IMR-90 (cell line): ENCODE measurements around the gene GPATCH2. TPM values are rescaled to one million over a fixed set of nuclear protein-coding genes. Genes with fewer than 3 reads are reported as not detected.

Source experiments
- ATAC-seq: fragments of 200-7000 bp; cut with Tn5 transposase; 2 replicates; pipeline ENCODE4 v1.9.1; 2020; ENCODE audit warnings: low read depth, mild to moderate bottlenecking, moderate library complexity
- BruUV-seq: library from RNA; stranded (reverse); fragments of 400-500 nt; replicated peaks from 2 replicates; lab custom pipeline; 2021; lab: Mats Ljungman, UMichigan
- CTCF ChIA-PET: fragments of 300-600 bp; formaldehyde crosslinking; extraction: SDS; loops from one replicate; lab custom pipeline; 2021; ENCODE audit warnings: antibody characterized with exemption; lab: Yijun Ruan, JAX
- POLR2A ChIA-PET: fragments of 300-600 bp; sonication (Branson Sonifier 250); formaldehyde crosslinking; loops from one replicate; lab custom pipeline; 2022; ENCODE audit warnings: antibody characterized with exemption; ENCODE audit not compliant: unreplicated experiment; lab: Charles Lee
- DNase-seq: peaks from one replicate; pipeline ENCODE4 v3.0.0; 2013
- H2AFZ ChIP-seq: replicated peaks from 2 replicates; pipeline ENCODE3; 2013; ENCODE audit warnings: low read length, mild to moderate bottlenecking; ENCODE audit not compliant: poor library complexity
- H2AK5ac ChIP-seq: 2 replicates; pipeline ENCODE4 v1.6.1; 2013; ENCODE audit warnings: low read depth, low read length, inconsistent platforms
- H2AK9ac ChIP-seq: replicated peaks from 2 replicates; pipeline ENCODE3; 2013; ENCODE audit warnings: mild to moderate bottlenecking, low read depth, low read length, moderate library complexity; ENCODE audit not compliant: poor library complexity
- H2BK120ac ChIP-seq: 2 replicates; pipeline ENCODE4 v1.6.1; 2013; ENCODE audit warnings: low read depth, low read length, inconsistent platforms
- H2BK15ac ChIP-seq: 3 replicates; pipeline ENCODE4 v1.6.1; 2013; ENCODE audit warnings: low read depth, low read length, inconsistent platforms
- H2BK20ac ChIP-seq: 2 replicates; pipeline ENCODE4 v1.6.1; 2013; ENCODE audit warnings: low read depth, mild to moderate bottlenecking, inconsistent platforms, low read length, moderate library complexity
- H2BK5ac ChIP-seq: 2 replicates; pipeline ENCODE4 v1.6.1; 2013; ENCODE audit warnings: mild to moderate bottlenecking, low read depth, low read length, inconsistent platforms; ENCODE audit not compliant: poor library complexity, severe bottlenecking
- H3K14ac ChIP-seq: replicated peaks from 2 replicates; pipeline ENCODE4 v1.6.1; 2013; ENCODE audit warnings: low read depth, low read length, inconsistent platforms
- H3K18ac ChIP-seq: 2 replicates; pipeline ENCODE4 v1.6.1; 2013; ENCODE audit warnings: low read depth, low read length, control low read depth
- H3K23ac ChIP-seq: 2 replicates; pipeline ENCODE4 v1.6.1; 2013; ENCODE audit warnings: low read depth, low read length, inconsistent platforms
- H3K27ac ChIP-seq: 2 replicates; pipeline ENCODE4 v1.5.1; 2013; ENCODE audit warnings: mild to moderate bottlenecking, control low read depth, low read length; ENCODE audit not compliant: insufficient read depth
- H3K27me3 ChIP-seq: 2 replicates; pipeline ENCODE4 v1.6.1; 2013; ENCODE audit warnings: low read length; ENCODE audit not compliant: control insufficient read depth, insufficient read depth
- H3K36me3 ChIP-seq: 2 replicates; pipeline ENCODE4 v1.6.1; 2013; ENCODE audit warnings: low read length, mixed read lengths; ENCODE audit not compliant: control insufficient read depth, insufficient read depth
- H3K4ac ChIP-seq: 2 replicates; pipeline ENCODE4 v1.6.1; 2013; ENCODE audit warnings: low read depth, low read length, inconsistent platforms
- H3K4me1 ChIP-seq: 2 replicates; pipeline ENCODE4 v1.6.1; 2013; ENCODE audit warnings: low read length, mixed read lengths; ENCODE audit not compliant: control insufficient read depth, insufficient read depth
- H3K4me2 ChIP-seq: 2 replicates; pipeline ENCODE4 v1.6.1; 2013; ENCODE audit warnings: low read depth, mild to moderate bottlenecking, control low read depth, low read length, moderate library complexity
- H3K4me3 ChIP-seq: 2 replicates; pipeline ENCODE4 v1.5.1; 2013; ENCODE audit warnings: low read depth, mild to moderate bottlenecking, control low read depth, low read length, moderate library complexity; ENCODE audit not compliant: insufficient read depth
- H3K56ac ChIP-seq: 2 replicates; pipeline ENCODE4 v1.6.1; 2013; ENCODE audit warnings: low read length, inconsistent platforms; ENCODE audit not compliant: insufficient read depth; ENCODE audit errors: extremely low read depth
- H3K79me1 ChIP-seq, 2 experiments: 2 replicates each; pipeline ENCODE4 v1.6.1; 2013; ENCODE audit warnings: low read length in 2 of 2, inconsistent platforms in 1 of 2, low read depth in 1 of 2
- H3K9ac ChIP-seq: 2 replicates; pipeline ENCODE4 v1.6.1; 2013; ENCODE audit warnings: low read depth, low read length, control low read depth
- H3K9me1 ChIP-seq: 2 replicates; pipeline ENCODE4 v1.6.1; 2013; ENCODE audit warnings: low read length, inconsistent platforms; ENCODE audit not compliant: insufficient read depth
- H3K9me3 ChIP-seq: 2 replicates; pipeline ENCODE4 v1.6.1; 2013; ENCODE audit warnings: low read length; ENCODE audit not compliant: control insufficient read depth, insufficient read depth
- H4K20me1 ChIP-seq: 2 replicates; pipeline ENCODE4 v1.6.1; 2013; ENCODE audit warnings: low read length, inconsistent platforms; ENCODE audit not compliant: insufficient read depth
- H4K5ac ChIP-seq: 2 replicates; pipeline ENCODE4 v1.6.1; 2013; ENCODE audit warnings: mild to moderate bottlenecking, low read depth, low read length, control low read depth
- H4K8ac ChIP-seq, 2 experiments: 2 replicates each; pipeline ENCODE4 v1.6.1; 2013; ENCODE audit warnings: low read depth in 2 of 2, low read length in 2 of 2, control low read depth in 1 of 2, inconsistent platforms in 1 of 2
- H4K91ac ChIP-seq: 2 replicates; pipeline ENCODE4 v1.6.1; 2013; ENCODE audit warnings: low read depth, low read length, inconsistent platforms; ENCODE audit not compliant: insufficient read depth
- SMC3 ChIP-seq: fragments of 150-350 bp; IDR thresholded peaks from 2 replicates; pipeline ENCODE4 v1.6.1; 2016; ENCODE audit warnings: low read depth, mild to moderate bottlenecking, antibody characterized with exemption, low read length, moderate library complexity
- WGBS, 2 experiments: methylation state at CpG; one replicate each; pipeline versions ENCODE4 v1.1.5 to v1.1.7; 2013; ENCODE audit warnings: missing lambda C conversion rate in 2 of 2; ENCODE audit not compliant: insufficient read length in 1 of 2; ENCODE audit errors: extremely low coverage in 2 of 2; 5-methylcytosine and 5-hydroxymethylcytosine counted together
- dilution Hi-C: fragments of 300-500 bp; cut with HindIII; formaldehyde crosslinking; loops from one replicate; pipeline ENCODE4 v1.14.3; 2018; ENCODE audit warnings: low sequenced_read_pairs; ENCODE audit not compliant: unreplicated experiment
- in situ Hi-C: fragments of 300-500 bp; cut with MboI; formaldehyde crosslinking; loops from 3 replicates; pipeline ENCODE4 v1.14.3; 2019; ENCODE audit warnings: low sequenced_read_pairs, inconsistent platforms, mixed read lengths
- intact Hi-C: fragments of 100-400 bp; cut with micrococcal nuclease; formaldehyde crosslinking; loops from 2 replicates; pipeline ENCODE4 v1.10.0; 2022
- polyA plus RNA-seq, 3 experiments: library from polyadenylated mRNA; depleted of rRNA; stranded (reverse); fragments of >200 nt; gene quantifications; 2 replicates each; pipeline ENCODE4 v1.2.3, GENCODE V29; 2012; ENCODE audit warnings: low replicate concordance in 1 of 3
- total RNA-seq: library from RNA; depleted of rRNA; stranded (reverse); fragments of >200 nt; gene quantifications from 2 replicates; pipeline ENCODE4 v1.2.3, GENCODE V29; 2012

GPATCH2 gene
- total and polyA plus RNA-seq, 2 of the 4 experiments (the other 2 are of a cell fraction): 4.7 to 11.8 TPM

DNA sequence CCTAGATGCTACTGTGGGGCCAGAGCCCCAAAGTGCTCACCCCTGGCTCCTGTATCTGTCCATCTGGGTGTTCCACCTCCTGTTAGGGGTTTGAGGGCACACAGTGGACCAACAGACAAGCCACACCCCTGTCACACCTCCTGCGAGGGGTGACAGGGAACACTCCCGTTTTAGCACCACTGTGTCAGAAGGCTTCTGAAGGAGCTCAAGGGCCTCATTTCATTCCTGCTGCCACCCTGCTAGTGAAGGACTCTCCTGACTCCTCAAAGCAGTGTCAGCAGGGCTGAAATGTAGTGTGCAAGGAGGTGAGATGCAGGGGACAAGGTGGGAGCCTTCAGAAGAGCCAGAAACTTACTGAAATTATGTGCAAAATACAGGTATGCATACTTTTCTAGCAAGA, 174.6 kb downstream of the GPATCH2 start:
- no peak overlapping the region for H4K5ac ChIP-seq
- no peak overlapping the region for H3K14ac ChIP-seq
- no peak overlapping the region for H3K4me3 ChIP-seq
- ChIA-PET CTCF (no interaction called here), POLR2A (no interaction called here)
- no peak overlapping the region for H2BK20ac ChIP-seq
- no peak overlapping the region for H3K27ac ChIP-seq
- H4K8ac ChIP-seq: no peak overlapping the region
- no peak for ATAC-seq
- no peak overlapping the region for H2BK120ac ChIP-seq
- no peak overlapping the region for H2AFZ ChIP-seq
- H3K9ac ChIP-seq: no peak overlapping the region
- H3K4ac ChIP-seq: no peak overlapping the region
- H4K91ac ChIP-seq: no peak overlapping the region
- H2BK15ac ChIP-seq: no peak overlapping the region
- in situ Hi-C loops: no loop called here
- H4K20me1 ChIP-seq: no peaks in the 10 kb centered on the region
- H3K56ac ChIP-seq: no peak overlapping the region
- H3K4me2 ChIP-seq: no peak overlapping the region
- dilution Hi-C loops: no loop called here
- no peaks in the 10 kb centered on the region for H3K9me1 ChIP-seq
- H3K79me1 ChIP-seq: no peaks in the 10 kb centered on the region
- TF ChIP-seq SMC3: no peak
- H3K27me3 ChIP-seq: no peaks in the 10 kb centered on the region
- no peak for DNase-seq
- H3K9me3 ChIP-seq: no peaks in the 10 kb centered on the region
- BruUV-seq: no TSS peak
- no peak overlapping the region for H3K23ac ChIP-seq
- no peak overlapping the region for H2AK5ac ChIP-seq
- no peak overlapping the region for H3K18ac ChIP-seq
- no peak overlapping the region for H2AK9ac ChIP-seq
- WGBS, 2 experiments: no CpG with 5 or more reads among the region's 2 CpGs
- intact Hi-C loops: no loop called here
- no peak overlapping the region for H2BK5ac ChIP-seq
- H3K36me3 ChIP-seq: peaks cover 4% of the 10 kb centered on the region
- H3K4me1 ChIP-seq: no peaks in the 10 kb centered on the region
